Measurements from ENCODE around the gene HOXD8.

HOXD8 gene

DNA sequence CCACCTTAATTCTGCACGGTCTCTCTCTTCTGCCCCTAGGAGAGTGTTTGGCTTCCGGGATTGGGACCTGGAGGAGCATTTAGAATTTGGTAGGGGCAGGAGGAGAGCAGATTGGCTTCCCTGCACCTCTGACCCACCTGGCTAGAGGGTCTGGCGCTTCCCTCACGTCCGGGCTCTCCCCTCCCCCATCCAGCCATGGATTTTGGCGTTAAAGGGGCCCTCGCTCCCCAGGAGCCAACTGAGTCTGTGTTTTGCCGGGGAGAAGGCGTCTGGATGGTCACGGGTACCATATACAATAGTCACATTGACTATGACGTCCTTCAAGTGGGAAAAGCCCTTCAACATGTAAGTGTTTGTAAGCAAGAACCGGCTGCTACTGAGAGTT lies 34.2 kb downstream of the HOXD8 start (continued):
- TF ChIP-seq ZNF777 (tag by site-specific recombination; IDR thresholded peaks at IDR 0.05; ENCODE audit: borderline replicate concordance) = no peak
- no peak for TF ChIP-seq ZBTB44 (tag by site-specific recombination; IDR thresholded peaks at IDR 0.05)

GRCh38 chr2:176164201-176164600 lies 34.7 kb downstream of the HOXD8 start:
- ChIA-PET POLR2A (no interaction called here), CTCF (no interaction called here)
- H3K4me3 ChIP-seq (ENCODE audit: low read depth, low read length) = no peak overlapping the region
- H3K27ac ChIP-seq (ENCODE audit: extremely low read depth, low read depth, low read length) = no peak overlapping the region
- H3K4me1 ChIP-seq (ENCODE audit: control insufficient read depth, insufficient read depth, low read length) = no peaks in the 10 kb centered on the region
- peaks cover 0 to 18% of the 10 kb centered on the region in 2 experiments for H3K36me3 ChIP-seq (ENCODE audit: control insufficient read depth in 2 of 2, insufficient read depth in 1 of 2, low read length in 2 of 2)
- H3K9me3 ChIP-seq (ENCODE audit: control insufficient read depth, insufficient read depth, low read depth, low read length) = no peaks in the 10 kb centered on the region
- TF ChIP-seq ZNF140 (tag by site-specific recombination; IDR thresholded peaks at IDR 0.05) (no peak), ZNF114 (tag by site-specific recombination; IDR thresholded peaks at IDR 0.05) (no peak), ZNF621 (tag by site-specific recombination; IDR thresholded peaks at IDR 0.05) (no peak), ZSCAN16 (tag by site-specific recombination; IDR thresholded peaks at IDR 0.05) (no peak), PRDM1 (tag by site-specific recombination; IDR thresholded peaks at IDR 0.05) (no peak), ZNF157 (tag by site-specific recombination; IDR thresholded peaks at IDR 0.05) (no peak), ZNF624 (tag by site-specific recombination; IDR thresholded peaks at IDR 0.05) (no peak), ZNF132 (tag by site-specific recombination; IDR thresholded peaks at IDR 0.05; ENCODE audit: borderline replicate concordance) (no peak), ZNF544 (tag by site-specific recombination; IDR thresholded peaks at IDR 0.05) (no peak), KLF16 (tag by site-specific recombination; IDR thresholded peaks at IDR 0.05) (no peak), ZNF791 (tag by site-specific recombination; IDR thresholded peaks at IDR 0.05) (no peak), ZNF549 (tag by site-specific recombination; IDR thresholded peaks at IDR 0.05) (no peak), ZNF302 (tag by site-specific recombination; IDR thresholded peaks at IDR 0.05; ENCODE audit: low read depth) (no peak)
- TF ChIP-seq, protein P1, sequence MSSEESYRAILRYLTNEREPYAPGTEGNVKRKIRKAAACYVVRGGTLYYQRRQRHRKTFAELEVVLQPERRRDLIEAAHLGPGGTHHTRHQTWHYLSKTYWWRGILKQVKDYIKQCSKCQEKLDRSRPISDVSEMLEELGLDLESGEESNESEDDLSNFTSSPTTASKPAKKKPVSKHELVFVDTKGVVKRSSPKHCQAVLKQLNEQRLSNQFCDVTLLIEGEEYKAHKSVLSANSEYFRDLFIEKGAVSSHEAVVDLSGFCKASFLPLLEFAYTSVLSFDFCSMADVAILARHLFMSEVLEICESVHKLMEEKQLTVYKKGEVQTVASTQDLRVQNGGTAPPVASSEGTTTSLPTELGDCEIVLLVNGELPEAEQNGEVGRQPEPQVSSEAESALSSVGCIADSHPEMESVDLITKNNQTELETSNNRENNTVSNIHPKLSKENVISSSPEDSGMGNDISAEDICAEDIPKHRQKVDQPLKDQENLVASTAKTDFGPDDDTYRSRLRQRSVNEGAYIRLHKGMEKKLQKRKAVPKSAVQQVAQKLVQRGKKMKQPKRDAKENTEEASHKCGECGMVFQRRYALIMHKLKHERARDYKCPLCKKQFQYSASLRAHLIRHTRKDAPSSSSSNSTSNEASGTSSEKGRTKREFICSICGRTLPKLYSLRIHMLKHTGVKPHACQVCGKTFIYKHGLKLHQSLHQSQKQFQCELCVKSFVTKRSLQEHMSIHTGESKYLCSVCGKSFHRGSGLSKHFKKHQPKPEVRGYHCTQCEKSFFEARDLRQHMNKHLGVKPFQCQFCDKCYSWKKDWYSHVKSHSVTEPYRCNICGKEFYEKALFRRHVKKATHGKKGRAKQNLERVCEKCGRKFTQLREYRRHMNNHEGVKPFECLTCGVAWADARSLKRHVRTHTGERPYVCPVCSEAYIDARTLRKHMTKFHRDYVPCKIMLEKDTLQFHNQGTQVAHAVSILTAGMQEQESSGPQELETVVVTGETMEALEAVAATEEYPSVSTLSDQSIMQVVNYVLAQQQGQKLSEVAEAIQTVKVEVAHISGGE (tag by site-specific recombination; conservative IDR thresholded peaks at IDR 0.05; ENCODE audit: low read depth) = no peak
- TF ChIP-seq, protein P2, sequence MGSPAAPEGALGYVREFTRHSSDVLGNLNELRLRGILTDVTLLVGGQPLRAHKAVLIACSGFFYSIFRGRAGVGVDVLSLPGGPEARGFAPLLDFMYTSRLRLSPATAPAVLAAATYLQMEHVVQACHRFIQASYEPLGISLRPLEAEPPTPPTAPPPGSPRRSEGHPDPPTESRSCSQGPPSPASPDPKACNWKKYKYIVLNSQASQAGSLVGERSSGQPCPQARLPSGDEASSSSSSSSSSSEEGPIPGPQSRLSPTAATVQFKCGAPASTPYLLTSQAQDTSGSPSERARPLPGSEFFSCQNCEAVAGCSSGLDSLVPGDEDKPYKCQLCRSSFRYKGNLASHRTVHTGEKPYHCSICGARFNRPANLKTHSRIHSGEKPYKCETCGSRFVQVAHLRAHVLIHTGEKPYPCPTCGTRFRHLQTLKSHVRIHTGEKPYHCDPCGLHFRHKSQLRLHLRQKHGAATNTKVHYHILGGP (tag by site-specific recombination; IDR thresholded peaks at IDR 0.05) = no peak

DNA sequence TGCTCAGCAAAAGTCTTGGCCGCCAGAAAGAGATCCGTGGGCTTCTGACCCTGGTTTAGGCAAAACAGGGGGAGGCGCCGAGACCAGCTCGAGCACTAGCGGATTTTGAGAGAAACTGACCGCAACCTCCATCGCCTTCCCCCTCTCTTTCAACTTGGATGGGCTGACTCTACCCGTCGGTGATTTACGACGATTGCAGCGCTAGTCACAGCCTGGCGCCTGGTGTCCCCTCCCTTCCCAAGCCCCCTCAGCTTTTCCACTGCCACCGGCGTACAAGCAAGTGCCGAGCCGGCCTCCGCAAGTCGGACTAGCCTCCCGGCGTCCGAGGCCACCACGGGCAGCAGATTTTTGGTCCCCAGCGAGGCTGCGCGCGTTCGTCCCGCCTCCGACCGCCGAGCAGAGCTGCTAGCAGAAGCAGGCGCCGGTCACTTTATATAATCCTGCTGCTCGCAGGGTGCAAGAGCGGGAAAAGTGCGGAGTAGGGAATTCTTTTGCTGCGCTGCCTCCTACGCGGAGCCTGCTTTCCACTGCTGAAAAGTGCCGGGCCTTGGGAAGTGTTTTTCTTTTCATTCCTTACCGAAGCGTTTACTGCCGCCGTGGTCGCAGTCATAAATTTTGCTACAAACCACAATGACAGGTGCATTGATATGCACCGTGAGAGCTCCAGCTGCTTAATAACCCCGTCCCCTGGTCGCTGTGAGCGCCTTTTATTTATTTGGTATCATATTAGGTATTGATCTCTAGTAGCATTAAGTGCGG lies 35.3 kb downstream of the HOXD8 start:
- H3K4me3 ChIP-seq (ENCODE audit: low read depth, low read length) = no peak overlapping the region
- H3K4me1 ChIP-seq (ENCODE audit: control insufficient read depth, insufficient read depth, low read length) = no peaks in the 10 kb centered on the region
- H3K36me3 ChIP-seq (ENCODE audit: control insufficient read depth in 2 of 2, insufficient read depth in 1 of 2, low read length in 2 of 2) = peaks cover 0 to 16% of the 10 kb centered on the region in 2 experiments
- CTCF ChIA-PET = no interaction called here
- POLR2A ChIA-PET = no interaction called here
- no peaks in the 10 kb centered on the region for H3K9me3 ChIP-seq (ENCODE audit: control insufficient read depth, insufficient read depth, low read depth, low read length)
- H3K27ac ChIP-seq (ENCODE audit: extremely low read depth, low read depth, low read length) = no peak overlapping the region
- no peak for TF ChIP-seq OSR2 (tag by site-specific recombination; IDR thresholded peaks at IDR 0.05)
- TF ChIP-seq, protein P3, sequence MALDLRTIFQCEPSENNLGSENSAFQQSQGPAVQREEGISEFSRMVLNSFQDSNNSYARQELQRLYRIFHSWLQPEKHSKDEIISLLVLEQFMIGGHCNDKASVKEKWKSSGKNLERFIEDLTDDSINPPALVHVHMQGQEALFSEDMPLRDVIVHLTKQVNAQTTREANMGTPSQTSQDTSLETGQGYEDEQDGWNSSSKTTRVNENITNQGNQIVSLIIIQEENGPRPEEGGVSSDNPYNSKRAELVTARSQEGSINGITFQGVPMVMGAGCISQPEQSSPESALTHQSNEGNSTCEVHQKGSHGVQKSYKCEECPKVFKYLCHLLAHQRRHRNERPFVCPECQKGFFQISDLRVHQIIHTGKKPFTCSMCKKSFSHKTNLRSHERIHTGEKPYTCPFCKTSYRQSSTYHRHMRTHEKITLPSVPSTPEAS (tag by site-specific recombination; IDR thresholded peaks at IDR 0.05) = no peak
- TF ChIP-seq ZNF423 (tag by site-specific recombination; IDR thresholded peaks at IDR 0.05) = no peak
- TF ChIP-seq ZBTB1 (tag by site-specific recombination; IDR thresholded peaks at IDR 0.05) = no peak
- TF ChIP-seq OVOL3 (tag by site-specific recombination; IDR thresholded peaks at IDR 0.05) = no peak
- no peak for TF ChIP-seq GLIS1 (tag by site-specific recombination; IDR thresholded peaks at IDR 0.05)
- TF ChIP-seq, protein P4, sequence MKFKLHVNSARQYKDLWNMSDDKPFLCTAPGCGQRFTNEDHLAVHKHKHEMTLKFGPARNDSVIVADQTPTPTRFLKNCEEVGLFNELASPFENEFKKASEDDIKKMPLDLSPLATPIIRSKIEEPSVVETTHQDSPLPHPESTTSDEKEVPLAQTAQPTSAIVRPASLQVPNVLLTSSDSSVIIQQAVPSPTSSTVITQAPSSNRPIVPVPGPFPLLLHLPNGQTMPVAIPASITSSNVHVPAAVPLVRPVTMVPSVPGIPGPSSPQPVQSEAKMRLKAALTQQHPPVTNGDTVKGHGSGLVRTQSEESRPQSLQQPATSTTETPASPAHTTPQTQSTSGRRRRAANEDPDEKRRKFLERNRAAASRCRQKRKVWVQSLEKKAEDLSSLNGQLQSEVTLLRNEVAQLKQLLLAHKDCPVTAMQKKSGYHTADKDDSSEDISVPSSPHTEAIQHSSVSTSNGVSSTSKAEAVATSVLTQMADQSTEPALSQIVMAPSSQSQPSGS (tag by site-specific recombination; IDR thresholded peaks at IDR 0.05; ENCODE audit: low read depth) = no peak
- TF ChIP-seq REPIN1 (tag by site-specific recombination; IDR thresholded peaks at IDR 0.05; ENCODE audit: low read depth) = no peak
- TF ChIP-seq WT1 (tag by site-specific recombination; IDR thresholded peaks at IDR 0.05) = no peak
- TF ChIP-seq ZSCAN16 (tag by site-specific recombination; IDR thresholded peaks at IDR 0.05) = no peak
